Femur (tissue), 1 donor: ENCODE results near the gene TPGS2.
"Not testable (repeated sequence)": the region's sequence is repeated elsewhere in the genome, so short reads cannot be mapped to it uniquely, and the experiment has no call there.

Source experiments
- DNase-seq: peaks from one replicate; pipeline ENCODE4 v3.0.0-alpha.2; 2017

The TPGS2 gene, protein sequence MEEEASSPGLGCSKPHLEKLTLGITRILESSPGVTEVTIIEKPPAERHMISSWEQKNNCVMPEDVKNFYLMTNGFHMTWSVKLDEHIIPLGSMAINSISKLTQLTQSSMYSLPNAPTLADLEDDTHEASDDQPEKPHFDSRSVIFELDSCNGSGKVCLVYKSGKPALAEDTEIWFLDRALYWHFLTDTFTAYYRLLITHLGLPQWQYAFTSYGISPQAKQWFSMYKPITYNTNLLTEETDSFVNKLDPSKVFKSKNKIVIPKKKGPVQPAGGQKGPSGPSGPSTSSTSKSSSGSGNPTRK

DNA sequence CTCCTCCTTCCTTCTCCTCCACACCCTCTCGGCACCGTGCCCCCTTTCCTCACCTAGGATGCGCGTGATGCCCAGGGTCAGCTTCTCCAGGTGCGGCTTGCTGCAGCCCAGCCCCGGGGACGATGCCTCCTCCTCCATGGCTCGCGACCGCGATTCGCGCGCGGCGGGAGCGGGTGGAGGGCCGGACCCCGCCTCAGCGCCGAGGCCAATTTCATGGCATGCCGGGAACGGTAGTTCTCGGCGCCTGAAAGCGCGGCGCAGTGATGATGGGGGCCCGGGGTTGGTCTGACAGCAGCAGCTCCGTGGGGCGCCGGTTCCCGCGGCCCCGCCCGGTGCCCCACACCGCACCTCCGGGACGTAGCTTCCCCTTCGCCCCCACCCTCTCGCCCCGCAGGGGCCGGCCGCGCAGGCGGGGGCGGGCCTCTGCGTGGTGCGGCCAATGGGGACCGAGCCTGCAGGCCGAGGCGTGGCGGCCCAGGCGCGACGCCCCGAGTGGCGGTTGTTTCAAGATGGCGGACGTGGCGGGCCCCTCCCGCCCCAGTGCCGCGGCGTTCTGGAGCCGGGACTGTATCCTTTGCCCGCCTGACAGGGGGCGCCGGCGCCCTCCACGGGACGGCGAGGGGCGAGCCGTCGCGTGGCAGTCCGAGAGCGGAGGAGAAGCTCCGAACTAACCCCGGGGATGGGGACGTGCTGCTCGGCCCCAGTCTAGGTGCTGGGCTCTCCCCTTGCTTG lies at the start of gene TPGS2, which contains the start of gene KIAA1328:
TSS of gene TPGS2 (minus strand) at position 373 of the 732 bp plus-strand sequence. CDS start at position 138, 235 bp downstream.
TSS of gene KIAA1328 (plus strand) at position 498 of the 732 bp plus-strand sequence. CDS start at position 510, 12 bp downstream.
- peak; percentile 93 for DNase-seq

DNA sequence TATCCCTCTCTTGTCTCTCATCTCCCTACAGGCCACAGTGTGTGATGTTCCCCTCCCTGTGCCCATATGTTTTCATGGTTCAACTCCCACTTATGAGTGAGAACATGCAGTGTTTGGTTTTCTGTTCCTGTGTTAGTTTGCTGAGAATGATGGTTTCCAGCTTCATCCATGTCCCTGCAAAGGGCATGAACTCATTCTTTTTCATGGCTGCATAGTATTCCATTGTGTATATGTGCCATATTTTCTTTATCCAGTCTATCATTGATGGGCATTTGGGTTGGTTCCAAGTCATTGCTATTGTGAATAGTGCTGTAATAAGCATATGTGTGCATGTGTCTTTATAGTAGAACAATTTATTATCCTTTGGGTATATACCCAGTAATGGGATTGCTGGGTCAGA lies 45.0 kb upstream of the TPGS2 start:
- not testable (repeated sequence) for DNase-seq

DNA sequence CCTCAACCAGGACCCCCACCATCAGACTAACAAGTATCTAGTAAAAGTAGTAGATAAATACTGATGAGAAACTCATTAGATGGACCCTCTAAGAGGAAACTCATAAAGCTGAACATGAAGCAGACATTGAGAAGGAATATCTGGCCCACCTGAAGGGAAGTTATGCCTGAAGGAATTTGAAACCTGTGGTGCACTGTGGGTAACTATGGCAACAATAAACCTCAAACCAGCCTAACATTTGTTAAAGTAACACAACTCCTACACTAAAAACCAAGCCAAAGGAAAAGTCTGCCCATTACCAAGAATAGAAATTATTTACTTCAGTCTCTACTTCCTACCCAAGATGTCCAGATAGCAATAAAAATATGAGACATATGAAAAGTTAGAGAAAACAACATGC lies 43.5 kb upstream of the TPGS2 start:
- no peak for DNase-seq

DNA sequence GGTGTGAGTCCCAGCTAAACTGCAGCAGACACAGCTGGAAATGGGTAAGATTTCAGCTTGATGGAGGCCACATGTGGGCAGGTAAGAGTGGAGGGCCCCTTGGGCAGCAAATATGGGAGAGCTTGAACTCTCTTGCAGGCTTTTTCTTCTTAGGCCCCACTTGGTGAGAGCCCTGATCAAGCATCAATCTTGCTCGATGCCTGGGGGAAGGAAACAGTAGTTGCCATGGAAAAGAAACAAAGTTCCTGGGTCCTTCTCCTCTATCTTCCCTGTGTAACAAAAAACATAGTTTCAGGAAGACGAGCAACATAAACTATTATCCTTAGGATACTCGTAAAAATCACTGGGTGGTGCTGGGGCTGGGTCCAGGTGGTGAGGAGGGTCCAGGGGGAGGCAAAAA lies 43.0 kb upstream of the TPGS2 start:
- no peak for DNase-seq

DNA sequence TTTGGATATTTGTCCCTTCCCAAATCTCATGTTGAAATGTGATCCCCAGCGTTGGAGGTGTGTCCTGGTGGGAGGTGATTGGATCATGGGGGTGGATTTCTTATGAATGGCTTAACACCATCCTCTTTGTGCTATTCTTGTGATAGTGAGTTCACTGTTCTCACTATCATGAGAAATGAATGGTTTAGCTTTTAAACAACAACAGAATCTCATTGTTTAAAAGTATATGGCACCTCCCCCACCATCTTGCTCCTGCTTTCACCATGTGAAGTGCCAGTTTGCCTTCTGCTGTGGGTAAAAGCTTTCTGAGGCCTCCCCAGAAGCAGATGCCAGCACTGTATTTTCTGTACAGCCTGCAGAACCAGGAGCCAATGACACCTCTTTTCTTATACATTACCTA lies 38.3 kb upstream of the TPGS2 start:
- no peak for DNase-seq

DNA sequence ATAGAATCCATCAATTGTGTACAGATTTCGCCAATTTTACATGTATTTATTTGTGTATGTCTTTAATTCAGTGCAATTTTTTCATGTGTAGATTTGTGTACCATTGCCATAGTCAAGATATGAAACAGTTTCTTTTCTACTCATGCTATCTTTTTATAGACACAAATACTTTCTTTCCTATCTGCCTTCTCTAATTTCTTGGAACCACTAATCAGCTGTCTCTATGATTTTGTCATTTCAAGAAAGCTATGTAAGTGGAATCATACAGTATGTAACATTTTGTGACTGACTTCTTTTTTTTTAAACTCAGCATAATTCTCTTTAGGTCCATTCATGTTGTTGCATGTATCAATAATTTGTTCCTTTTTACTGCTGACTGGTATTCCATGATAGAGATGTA lies 33.4 kb upstream of the TPGS2 start:
- DNase-seq, result no peak

DNA sequence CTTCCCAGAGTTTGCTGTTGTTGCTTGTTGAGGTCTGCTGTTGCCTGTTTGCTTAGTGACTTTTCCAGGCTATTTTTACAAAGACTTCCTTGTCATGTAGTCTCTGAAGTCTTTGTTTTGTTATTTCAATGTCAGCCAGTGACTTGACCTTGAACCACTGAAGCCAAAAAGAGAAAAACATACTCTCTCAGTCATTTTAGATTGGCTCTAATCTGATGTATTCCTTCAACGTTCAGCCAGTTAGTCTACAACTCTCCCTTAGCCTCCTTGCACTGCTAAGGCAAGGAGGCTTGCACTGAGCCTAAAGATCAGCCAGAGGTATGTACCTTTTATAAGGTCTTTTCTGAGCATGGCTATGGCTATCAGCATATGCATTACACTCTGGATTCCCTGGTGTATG lies 28.0 kb upstream of the TPGS2 start:
- DNase-seq, result no peak

DNA sequence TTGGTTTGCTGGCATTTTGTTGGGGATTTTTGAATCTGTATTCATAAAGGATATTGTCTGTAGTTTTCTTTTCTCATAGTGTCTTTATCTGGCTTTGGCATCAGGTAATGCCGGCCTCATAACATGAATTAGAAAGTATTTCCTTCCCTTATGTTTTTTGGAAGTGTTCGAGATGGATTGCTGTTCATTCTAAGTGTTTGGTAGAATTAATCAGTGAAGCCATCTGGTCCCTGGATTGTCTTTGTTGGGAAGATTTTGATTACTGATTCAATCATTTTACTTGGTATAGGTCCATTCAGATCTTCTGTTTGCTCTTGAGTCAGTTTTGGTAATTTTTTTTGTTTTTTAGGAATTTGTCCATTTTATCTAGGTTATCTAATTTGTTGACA lies 22.4 kb upstream of the TPGS2 start:
- DNase-seq, result no peak

DNA sequence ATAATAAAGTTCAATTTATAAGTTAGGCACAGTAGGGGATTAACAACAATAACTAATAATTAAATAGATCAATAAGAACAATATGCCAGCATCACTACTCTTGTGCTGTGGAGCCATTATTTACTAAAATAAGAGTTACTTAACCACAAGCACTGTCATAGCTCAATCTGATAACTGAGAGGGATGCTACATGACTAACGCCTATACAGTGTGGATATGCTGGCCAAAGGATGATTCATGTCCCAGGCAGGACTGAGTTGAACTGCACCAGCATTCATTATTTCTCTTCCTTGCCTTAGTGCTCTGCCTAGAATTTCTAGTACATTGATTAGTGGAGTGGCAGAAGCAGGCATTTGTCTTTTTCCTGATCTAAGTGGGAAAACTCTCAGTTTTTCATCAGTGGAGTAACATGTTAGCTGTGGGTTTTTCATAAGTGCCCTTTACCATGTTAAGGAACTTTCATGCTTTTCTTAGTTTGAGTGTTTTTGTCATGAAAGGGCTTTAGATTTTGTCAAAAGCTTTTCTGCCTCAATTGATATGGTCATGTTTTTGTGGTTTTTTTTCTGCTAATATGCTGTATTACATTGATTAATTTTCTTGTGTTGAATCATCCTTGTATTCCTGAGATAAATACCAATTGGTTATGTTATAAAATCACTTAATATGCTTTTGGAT lies 21.9 kb upstream of the TPGS2 start:
- DNase-seq, result no peak

DNA sequence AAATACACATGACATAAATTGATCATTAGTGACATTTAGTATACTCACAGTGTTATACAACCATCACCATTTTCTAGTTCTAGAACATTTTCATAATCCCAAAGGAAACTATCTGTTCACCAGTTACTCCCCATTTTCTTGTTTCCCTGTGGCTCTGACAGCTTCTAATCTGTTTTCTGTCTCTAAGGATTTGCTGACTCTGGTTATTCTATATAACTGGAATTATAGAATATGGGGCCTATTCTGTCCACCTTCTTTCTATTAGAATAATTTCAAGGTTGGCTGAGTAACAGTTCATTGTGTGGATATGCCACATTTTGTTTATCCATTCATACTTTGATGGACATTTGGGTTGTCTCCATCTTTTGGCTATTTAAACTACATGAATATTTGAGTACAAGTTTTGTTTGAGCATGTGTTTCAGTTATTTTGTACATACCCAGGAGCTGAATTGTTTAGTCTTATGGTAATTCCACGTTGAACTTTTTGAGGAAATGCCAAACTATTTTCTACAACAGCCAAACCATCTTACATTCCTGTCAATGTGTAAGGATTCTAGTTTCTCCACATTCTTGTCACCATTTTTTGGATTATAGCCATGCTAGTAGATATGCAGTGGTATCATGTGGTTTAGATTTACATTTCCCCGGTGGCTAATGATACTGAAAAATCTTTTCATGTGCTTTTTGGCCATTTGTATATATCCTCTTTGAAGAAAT lies 20.6 kb upstream of the TPGS2 start:
- DNase-seq, result no peak

DNA sequence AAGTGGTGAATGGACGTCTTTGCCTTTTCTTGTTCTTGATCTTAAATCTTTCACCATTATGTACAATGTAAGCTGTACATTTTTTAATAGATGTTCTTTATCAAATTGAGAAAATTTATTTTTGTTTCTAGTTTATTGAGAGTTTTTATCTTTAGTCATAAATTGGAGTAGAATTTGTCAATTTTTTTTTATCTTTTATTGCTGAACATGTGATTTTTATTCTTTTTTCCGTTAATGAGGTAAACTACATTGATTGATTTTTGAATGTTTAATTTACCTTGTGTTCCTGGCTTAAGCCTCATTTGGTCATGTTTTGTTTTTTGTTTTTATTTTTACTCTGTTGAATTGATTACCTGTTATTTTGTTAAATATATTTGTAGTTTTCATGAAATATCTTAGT lies 19.8 kb upstream of the TPGS2 start:
- DNase-seq, result no peak

DNA sequence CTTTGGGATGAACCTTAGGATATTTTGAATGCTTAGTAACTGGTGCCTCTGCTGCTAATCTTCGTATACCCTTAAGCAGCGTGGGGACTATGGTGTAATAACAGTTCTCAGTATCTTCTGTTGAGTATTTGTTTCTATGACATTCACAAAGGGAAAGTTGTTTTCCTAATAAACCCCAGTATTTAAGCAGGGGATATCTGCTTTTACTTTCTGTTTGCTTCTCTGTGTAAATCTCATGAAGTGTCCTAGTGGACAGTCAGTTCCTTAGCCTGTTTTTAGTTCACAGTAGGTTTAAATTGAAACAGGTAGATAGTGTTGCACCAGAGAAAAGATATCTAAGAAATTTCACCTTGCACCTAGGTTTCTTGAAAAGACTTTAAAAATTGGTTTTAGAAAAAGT lies 15.0 kb upstream of the TPGS2 start:
- DNase-seq, result no peak

DNA sequence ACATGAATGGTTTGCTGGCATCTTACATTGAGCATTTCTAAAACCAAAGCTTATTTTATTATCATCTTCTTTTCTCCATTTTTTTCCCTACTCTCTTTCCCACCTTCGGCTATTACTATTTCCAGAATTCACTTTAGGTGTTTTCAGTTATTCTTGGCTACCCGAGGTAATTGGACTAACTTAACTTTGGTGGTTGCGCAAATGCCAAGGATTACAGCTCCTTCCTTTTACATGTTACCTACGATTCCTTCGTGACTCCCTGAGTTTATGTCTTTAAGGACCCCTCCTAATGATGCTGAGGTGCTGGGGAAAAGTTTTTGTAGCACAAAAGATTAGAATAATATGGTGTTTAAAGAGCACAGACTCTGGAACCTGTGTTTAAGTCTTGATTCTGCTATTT lies 14.4 kb upstream of the TPGS2 start:
- no peak for DNase-seq

DNA sequence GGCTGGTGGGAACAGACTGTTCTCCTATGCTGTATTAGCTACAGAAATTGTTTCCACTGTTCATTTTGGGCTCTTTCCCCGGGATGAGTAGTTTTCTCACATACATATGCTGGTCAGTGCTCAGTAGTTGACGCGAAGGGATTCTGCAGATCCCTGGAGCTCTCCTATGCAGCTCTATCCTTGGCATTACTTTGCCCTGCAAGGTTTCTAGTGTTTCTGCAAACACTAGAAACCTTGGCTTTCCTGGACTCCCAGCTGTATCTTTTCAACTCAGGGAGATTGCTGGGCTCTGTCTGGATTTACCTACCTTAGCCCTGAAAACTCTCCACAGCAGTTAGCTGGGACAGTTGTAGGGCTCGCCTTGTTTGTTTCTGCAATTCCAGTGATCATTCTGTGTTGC lies 11.0 kb upstream of the TPGS2 start:
- DNase-seq, result no peak

DNA sequence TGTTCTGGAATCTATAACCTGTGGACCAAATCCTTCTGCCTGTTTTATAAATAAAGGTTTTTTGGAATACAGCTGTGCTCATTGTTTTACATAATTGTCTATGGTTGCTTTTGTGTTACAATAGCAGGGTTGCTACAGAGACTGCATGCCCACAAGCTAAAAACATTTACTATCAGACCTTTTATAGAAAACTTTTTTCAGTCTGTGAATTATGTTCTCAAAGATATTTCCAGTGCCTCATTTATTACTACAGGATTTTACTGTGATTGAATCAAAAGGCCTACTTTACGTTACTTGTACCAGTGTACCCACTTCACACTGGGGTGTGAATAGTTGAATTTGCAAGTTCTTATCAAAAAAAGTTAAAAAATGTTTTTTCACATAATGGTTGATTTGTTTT lies 7.1 kb upstream of the TPGS2 start:
- no peak for DNase-seq

DNA sequence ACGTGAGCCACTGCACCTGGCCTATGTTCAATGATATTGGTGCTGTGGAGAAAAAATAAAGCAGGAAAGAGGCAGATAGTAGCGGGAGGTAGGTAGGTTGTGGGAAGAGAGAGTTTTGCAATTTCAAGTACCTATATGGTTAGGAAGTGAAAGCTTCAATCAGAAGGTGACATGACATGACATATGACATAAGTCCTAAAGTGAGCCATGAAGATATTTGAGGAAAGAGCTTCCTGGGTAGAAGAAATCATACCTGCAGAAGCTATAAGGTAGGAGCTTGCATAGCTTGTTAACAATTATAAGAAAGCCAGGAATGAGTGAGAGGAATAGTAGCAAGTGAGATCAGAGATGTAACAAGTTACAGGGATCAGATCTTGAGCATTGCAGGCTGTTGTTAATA lies 4.3 kb upstream of the TPGS2 start:
- no peak for DNase-seq

DNA sequence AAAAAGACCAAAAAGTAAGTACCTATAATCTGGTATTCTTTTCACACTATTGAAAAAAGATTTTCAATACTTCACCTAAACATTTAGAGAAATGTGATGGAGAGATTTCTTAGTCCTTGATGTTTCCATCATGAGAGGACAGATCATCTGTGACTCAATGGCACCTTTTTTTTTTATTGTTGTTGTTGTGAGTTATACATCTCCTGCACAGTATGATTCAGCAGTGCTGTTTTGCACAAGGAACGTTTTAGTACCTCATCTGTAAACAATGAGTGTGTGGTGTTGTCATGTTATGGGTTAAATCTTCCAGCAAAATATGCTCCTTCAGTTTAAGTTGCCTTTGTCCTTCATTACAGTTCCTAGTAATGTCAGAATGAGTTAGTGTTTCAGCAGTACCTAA lies 2.3 kb upstream of the TPGS2 start:
- DNase-seq, result no peak

DNA sequence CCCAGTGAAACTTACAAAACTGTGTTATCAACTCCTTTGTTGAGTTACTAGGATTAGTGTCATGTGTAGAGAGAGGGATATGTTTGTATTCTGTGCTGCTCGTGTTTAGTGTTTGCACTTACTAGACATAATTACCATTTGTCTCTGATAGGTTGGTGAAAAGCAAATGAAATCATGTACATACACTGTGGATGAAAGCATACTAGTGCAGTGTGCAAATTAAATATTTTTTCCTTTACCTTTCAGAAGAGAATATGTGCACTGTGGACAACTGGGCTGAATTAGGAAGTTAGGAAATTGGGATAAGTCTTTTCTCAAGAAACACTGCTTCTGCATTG lies 1.3 kb upstream of the TPGS2 start:
- DNase-seq, result no peak

DNA sequence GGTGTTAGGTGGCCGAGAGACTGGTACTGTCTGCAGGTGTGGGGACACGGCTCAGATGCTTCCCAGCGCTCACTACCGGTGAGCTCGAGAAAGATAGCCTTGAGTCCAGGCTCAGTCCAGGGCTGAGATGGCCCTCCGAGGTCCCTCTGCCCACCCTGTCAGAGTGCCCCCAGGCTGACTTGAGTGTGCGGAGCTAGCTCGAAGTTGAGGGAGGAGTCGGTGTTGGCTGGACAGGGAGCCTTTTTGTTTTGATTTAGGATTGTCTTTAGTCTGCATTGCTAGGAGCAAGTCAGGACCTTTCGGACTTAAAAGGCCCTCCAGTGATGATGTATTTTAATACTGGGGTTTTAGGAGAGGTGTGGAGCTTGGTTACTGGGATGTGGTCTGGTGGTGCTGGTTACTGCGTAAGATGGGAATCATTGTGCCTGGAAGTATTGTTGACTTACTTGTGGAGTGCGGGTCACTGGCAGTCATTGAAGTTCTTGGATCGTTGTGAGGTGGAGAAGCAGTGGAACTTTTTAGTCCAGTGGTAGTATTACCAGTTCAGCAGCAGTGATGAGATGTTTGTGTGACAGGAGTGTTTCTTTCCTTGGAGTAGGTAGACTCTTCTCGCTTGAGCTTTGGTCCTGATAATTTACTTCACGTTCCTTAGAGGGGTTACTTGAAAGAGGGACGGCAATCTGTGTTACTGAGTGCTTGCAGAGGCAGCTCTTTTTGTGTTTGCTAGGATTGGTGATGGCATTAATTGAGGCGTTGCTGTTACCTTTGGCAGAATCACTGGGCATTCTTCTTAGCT lies 758 bp upstream of the TPGS2 start:
- DNase-seq, result no peak

DNA sequence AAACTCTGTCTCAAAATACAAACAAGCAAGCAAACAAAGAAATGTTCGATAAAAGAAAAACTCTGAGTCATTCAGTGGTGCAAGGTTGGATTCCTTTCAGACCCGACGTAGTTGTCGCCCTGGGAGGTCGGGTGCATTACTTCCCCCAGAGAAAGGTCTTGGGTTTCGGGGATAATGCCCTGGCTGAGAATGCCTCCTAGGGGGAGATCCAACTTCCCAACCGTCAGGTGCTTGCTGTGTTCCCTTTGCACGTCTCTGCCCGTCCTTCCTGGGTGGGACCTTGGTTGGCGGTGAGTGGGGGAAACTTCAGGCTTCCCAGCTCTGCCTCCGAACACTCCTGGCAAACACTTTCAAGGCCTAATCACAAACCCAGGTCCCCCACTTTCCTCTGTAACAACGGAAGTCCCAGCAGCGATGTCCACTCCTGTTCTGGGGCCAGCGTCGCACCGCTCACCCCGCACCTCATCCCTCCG lies 609 bp downstream of the TPGS2 start:
- DNase-seq, result no peak

DNA sequence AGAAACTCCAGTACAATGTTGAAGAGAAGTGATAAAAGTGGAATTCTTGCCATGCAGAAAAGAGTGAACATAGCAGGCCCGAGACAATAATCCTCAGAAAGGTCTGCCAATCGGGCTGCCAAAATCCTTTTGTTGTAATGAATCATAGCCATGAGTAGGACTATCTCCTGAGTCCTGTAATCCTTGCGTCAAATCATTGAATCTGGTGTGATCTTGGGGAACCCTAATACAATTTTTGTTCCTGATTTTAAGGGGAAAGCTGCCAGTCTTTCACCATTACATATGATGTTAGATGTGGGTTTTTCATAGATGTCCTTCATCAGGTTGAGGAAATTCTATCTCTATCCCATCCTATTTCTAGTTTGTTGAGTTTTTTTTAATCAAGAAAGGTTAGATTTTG lies 2.2 kb downstream of the TPGS2 start:
- DNase-seq, result no peak

DNA sequence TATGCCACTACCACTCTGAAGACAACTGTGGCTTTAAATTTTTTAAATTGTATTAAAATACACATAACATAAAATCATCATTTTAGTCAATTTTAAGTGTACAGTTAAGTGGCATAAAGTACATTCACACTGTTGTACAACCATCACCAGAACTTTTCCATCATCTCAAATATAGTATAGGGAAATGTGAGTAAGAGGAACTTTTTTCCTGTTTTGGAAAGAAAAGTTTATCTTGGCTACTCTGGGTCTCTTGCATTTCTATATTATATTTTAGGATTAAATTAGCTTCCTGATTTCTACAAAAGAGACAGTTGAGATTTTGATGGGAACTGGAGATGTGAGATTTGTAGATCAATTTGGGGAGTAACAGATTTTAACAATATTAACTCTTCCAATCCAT lies 3.3 kb downstream of the TPGS2 start:
- no peak for DNase-seq

DNA sequence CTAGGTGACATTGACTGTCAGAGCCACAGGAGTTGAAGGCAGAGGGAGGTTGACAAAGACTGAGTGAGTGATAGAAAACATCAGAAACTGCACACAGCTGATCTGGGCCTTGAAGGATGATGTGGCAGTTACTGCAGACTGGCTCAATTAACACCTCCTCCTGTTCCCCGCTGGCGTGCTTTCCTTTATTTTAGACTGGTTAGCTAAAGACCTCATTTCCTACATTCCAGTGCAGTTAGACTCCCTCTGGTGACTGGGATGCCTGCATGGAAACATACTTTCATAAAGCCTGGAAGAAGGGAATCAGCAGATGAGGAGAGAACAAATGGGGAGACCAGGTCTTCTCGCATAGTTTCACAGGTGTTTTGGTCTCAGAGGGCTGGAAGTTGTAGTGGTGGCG lies 7.1 kb downstream of the TPGS2 start:
- DNase-seq, result no peak
